OCI-LY7 (cell line): ENCODE data around the gene PSMC4. TPM values are rescaled to one million over a fixed set of nuclear protein-coding genes. Genes with fewer than 3 reads are reported as not detected.

Experiments used
- BruUV-seq: library from RNA; stranded (reverse); fragments of 400-500 nt; replicated peaks from 2 replicates; lab custom pipeline; 2021; lab: Mats Ljungman, UMichigan
- CTCF ChIA-PET: fragments of 300-600 bp; sonication (Branson Sonifier 250); formaldehyde crosslinking; loops from one replicate; lab custom pipeline; 2022; ENCODE audit warnings: antibody characterized with exemption; ENCODE audit not compliant: unreplicated experiment; lab: Charles Lee
- POLR2A ChIA-PET: fragments of 300-600 bp; sonication (Branson Sonifier 250); formaldehyde crosslinking; loops from one replicate; lab custom pipeline; 2022; ENCODE audit warnings: antibody characterized with exemption; lab: Charles Lee
- DNase-seq: peaks from one replicate; pipeline ENCODE4 v3.0.0-alpha.2; 2015; ENCODE audit warnings: low spot score
- H2AFZ ChIP-seq: fragments of 200-600 bp; sonication (generic), shearing (Covaris generic); 2 replicates; pipeline ENCODE4 v1.6.1; 2014; ENCODE audit warnings: mild to moderate bottlenecking, antibody characterized with exemption, low read length, moderate library complexity
- H3K27ac ChIP-seq: fragments of 200-600 bp; sonication (generic); 2 replicates; pipeline ENCODE4 v1.5.1; 2014; ENCODE audit warnings: mixed run types, low read depth, mild to moderate bottlenecking, moderate library complexity, low read length, inconsistent platforms; ENCODE audit not compliant: poor library complexity, severe bottlenecking
- H3K36me3 ChIP-seq: fragments of 200-600 bp; sonication (generic); 2 replicates; pipeline ENCODE4 v1.6.1; 2014; ENCODE audit warnings: mild to moderate bottlenecking, antibody characterized with exemption, low read length, moderate library complexity, mixed read lengths; ENCODE audit not compliant: insufficient read depth
- H3K4me1 ChIP-seq: fragments of 200-600 bp; sonication (generic); 2 replicates; pipeline ENCODE4 v1.5.1; 2014; ENCODE audit warnings: mild to moderate bottlenecking, low read length; ENCODE audit not compliant: insufficient read depth, poor library complexity, severe bottlenecking
- H3K4me2 ChIP-seq: fragments of 200-600 bp; sonication (generic); 2 replicates; pipeline ENCODE4 v1.6.1; 2014; ENCODE audit warnings: mild to moderate bottlenecking, low read length
- H3K4me3 ChIP-seq: fragments of 200-600 bp; sonication (generic); 2 replicates; pipeline ENCODE4 v1.5.1; 2014; ENCODE audit warnings: mild to moderate bottlenecking, low read depth, low read length; ENCODE audit not compliant: poor library complexity, severe bottlenecking
- H3K79me2 ChIP-seq: fragments of 200-600 bp; sonication (generic); 2 replicates; pipeline ENCODE4 v1.6.1; 2016; ENCODE audit warnings: low read depth, mild to moderate bottlenecking, low read length, moderate library complexity, mixed read lengths; ENCODE audit not compliant: insufficient read depth
- H3K9me2 ChIP-seq: fragments of 200-600 bp; sonication (generic); 2 replicates; pipeline ENCODE4 v1.6.1; 2016; ENCODE audit warnings: mild to moderate bottlenecking, low read length, mixed read lengths; ENCODE audit not compliant: insufficient read depth
- H3K9me3 ChIP-seq: fragments of 200-600 bp; sonication (generic); 2 replicates; pipeline ENCODE4 v1.6.1; 2014; ENCODE audit warnings: mild to moderate bottlenecking, mixed run types, low read length, mixed read lengths
- H4K20me1 ChIP-seq: fragments of 200-600 bp; sonication (generic); 2 replicates; pipeline ENCODE4 v1.6.1; 2014; ENCODE audit warnings: mild to moderate bottlenecking, antibody characterized with exemption, low read length, moderate library complexity, mixed read lengths; ENCODE audit not compliant: insufficient read depth
- CTCF ChIP-seq: fragments of 200-600 bp; sonication (generic); conservative IDR thresholded peaks from 2 replicates; pipeline ENCODE4 v1.5.1; 2014; ENCODE audit warnings: mild to moderate bottlenecking, antibody characterized with exemption, low read length, moderate library complexity, mixed read lengths
- EZH2phosphoT487 ChIP-seq: fragments of 200-600 bp; sonication (generic); IDR thresholded peaks from 2 replicates; pipeline ENCODE4 v1.6.1; 2018; ENCODE audit warnings: low read depth, borderline replicate concordance, mild to moderate bottlenecking, mixed run types, antibody characterized with exemption, low read length, moderate library complexity, mixed read lengths
- intact Hi-C: fragments of 100-400 bp; cut with micrococcal nuclease; formaldehyde crosslinking; loops from one replicate; pipeline ENCODE4 v1.10.0; 2022; ENCODE audit not compliant: unreplicated experiment
- total RNA-seq, 2 experiments: library from RNA; depleted of rRNA in 1 of 2; stranded (reverse); fragments of >200 nt in 1 of 2; shearing (Covaris generic) in 1 of 2; gene quantifications; 2 replicates each; pipeline ENCODE4 v1.2.3, GENCODE V29; 2014 to 2022

Gene PSMC4
- total RNA-seq, 2 experiments from 2014 or later, result 78.0 to 82.3 TPM

GRCh38 chr19:39940221-39940833, 30.6 kb upstream of the PSMC4 start:
- ChIA-PET POLR2A (no interaction called here), CTCF (interaction anchor here (0.6 kb wide), 1 partner anchor 30 kb away, joined by 4 read pairs; no protein-coding TSS in a partner anchor)
- no peaks in the 10 kb centered on the region for H4K20me1 ChIP-seq
- no peak overlapping the region for H2AFZ ChIP-seq
- H3K27ac ChIP-seq, result no peak overlapping the region
- H3K4me3 ChIP-seq, result no peak overlapping the region
- TSS peak; percentile 53 for BruUV-seq
- no peaks in the 10 kb centered on the region for H3K79me2 ChIP-seq
- no peaks in the 10 kb centered on the region for H3K9me2 ChIP-seq
- H3K36me3 ChIP-seq, result no peaks in the 10 kb centered on the region; the same call in 1 of the 2 replicates
- no peak for TF ChIP-seq EZH2phosphoT487
- no peak for TF ChIP-seq CTCF
- peaks cover 20% of the 10 kb centered on the region; the same call in 1 of the 2 replicates for H3K9me3 ChIP-seq
- DNase-seq, result no peak
- no peak overlapping the region for H3K4me2 ChIP-seq
- H3K4me1 ChIP-seq, result peaks cover 58% of the 10 kb centered on the region
- intact Hi-C loops, result loop anchor here (2.0 kb wide), 1 partner anchor 18 kb away; no protein-coding TSS in a partner anchor

- Histone ChIP-seq H3K4me3 (peak overlapping the region; percentile 60), H3K79me2 (no peaks in the 10 kb centered on the region), H2AFZ (peak overlapping the region; percentile 52; the same call in 1 of the 2 replicates), H3K4me2 (peak overlapping the region; percentile 94), H3K36me3 (no peaks in the 10 kb centered on the region; the same call in 1 of the 2 replicates), H3K4me1 (peaks cover 50% of the 10 kb centered on the region), H3K27ac (peak overlapping the region; percentile 92), H3K9me3 (peaks cover 20% of the 10 kb centered on the region; the same call in 1 of the 2 replicates), H4K20me1 (no peaks in the 10 kb centered on the region), H3K9me2 (no peaks in the 10 kb centered on the region)
- intact Hi-C loops, result loop anchor here (1.0 to 2.0 kb wide), 2 partner anchors 18 to 29 kb away; no protein-coding TSS in a partner anchor
- POLR2A ChIA-PET, result interaction anchor here (1.4 kb wide), 1 partner anchor 11 kb away, joined by 3 read pairs; no protein-coding TSS in a partner anchor
- TF ChIP-seq CTCF (no peak), EZH2phosphoT487 (no peak)
- DNase-seq, result no peak
- CTCF ChIA-PET, result interaction anchor here (0.6 to 1.2 kb wide), 2 partner anchors 29 kb away, joined by 4 read pairs; no protein-coding TSS in a partner anchor
- BruUV-seq, result no TSS peak
Measured at GRCh38 chr19:39941151-39941550, 29.8 kb upstream of the PSMC4 start.
